ENCODE results near the gene C1QB.
"Not testable (repeated sequence)": the region's sequence is repeated elsewhere in the genome, so short reads cannot be mapped to it uniquely, and the experiment has no call there.

Gene C1QB

GRCh38 chr1:22699681-22700520 lies 46.9 kb downstream of the C1QB start:
- H3K4me3 ChIP-seq (replicated peaks in 1 of 2; ENCODE audit: low read depth in 2 of 2, low read length in 2 of 2): no peak overlapping the region
- TF ChIP-seq CTCF (IDR thresholded peaks at IDR 0.05; ENCODE audit: low read depth, low read length): no peak
- no peak for DNase-seq (ENCODE audit: low read depth in 2 of 2)

- peak; percentile 21 to 66 for DNase-seq (ENCODE audit: low read depth in 2 of 2)
- no peak overlapping the region for H3K4me3 ChIP-seq (replicated peaks in 1 of 2; ENCODE audit: low read depth in 2 of 2, low read length in 2 of 2)
- TF ChIP-seq CTCF (IDR thresholded peaks at IDR 0.05; ENCODE audit: low read depth, low read length): no peak
Measured at GRCh38 chr1:22702296-22703085, 49.5 kb downstream of the C1QB start.

- H3K4me3 ChIP-seq (replicated peaks in 1 of 2; ENCODE audit: low read depth in 2 of 2, low read length in 2 of 2): no peak overlapping the region
- peak; percentile 92 for TF ChIP-seq CTCF (IDR thresholded peaks at IDR 0.05; ENCODE audit: low read depth, low read length)
- peak; percentile 88 to 89 for DNase-seq (ENCODE audit: low read depth in 2 of 2)
Measured at GRCh38 chr1:22704440-22705067, 51.5 kb downstream of the C1QB start.

- TF ChIP-seq CTCF (IDR thresholded peaks at IDR 0.05; ENCODE audit: low read depth, low read length): no peak
- DNase-seq (ENCODE audit: low read depth in 2 of 2): no peak
- no peak overlapping the region for H3K4me3 ChIP-seq (replicated peaks in 1 of 2; ENCODE audit: low read depth in 2 of 2, low read length in 2 of 2)
Measured at GRCh38 chr1:22705586-22705985, 52.5 kb downstream of the C1QB start.

GRCh38 chr1:22706100-22706499 lies 53.1 kb downstream of the C1QB start:
- not testable (repeated sequence) for DNase-seq (ENCODE audit: low read depth in 2 of 2); H3K4me3 ChIP-seq (replicated peaks in 1 of 2; ENCODE audit: low read depth in 2 of 2, low read length in 2 of 2)

- no peak overlapping the region for H3K4me3 ChIP-seq (replicated peaks in 1 of 2; ENCODE audit: low read depth in 2 of 2, low read length in 2 of 2)
- no peak for DNase-seq (ENCODE audit: low read depth in 2 of 2)
- no peak for TF ChIP-seq CTCF (IDR thresholded peaks at IDR 0.05; ENCODE audit: low read depth, low read length)
Measured at GRCh38 chr1:22708777-22709176, 55.7 kb downstream of the C1QB start.

GRCh38 chr1:22709227-22709626 lies 56.2 kb downstream of the C1QB start:
- peak; percentile 21 for TF ChIP-seq CTCF (IDR thresholded peaks at IDR 0.05; ENCODE audit: low read depth, low read length)
- H3K4me3 ChIP-seq (replicated peaks in 1 of 2; ENCODE audit: low read depth in 2 of 2, low read length in 2 of 2): no peak overlapping the region
- peak in 1 of 2 donors; percentile 10 for DNase-seq (ENCODE audit: low read depth in 2 of 2)
